ENCODE measurements around the gene SOX8.

- no peak for TF ChIP-seq CTCF (IDR thresholded peaks at IDR 0.05)
- no peak for TF ChIP-seq POLR2A (IDR thresholded peaks at IDR 0.05)
Measured at GRCh38 chr16:1000608-1001007, 19.0 kb downstream of the SOX8 start.
